SK-N-SH (cell line): ENCODE results near the gene GPS2.

Source experiments
- CTCF ChIP-seq: fragments of 200-600 bp; sonication (generic); IDR thresholded peaks from 2 replicates; pipeline ENCODE4 v1.6.1; 2017; ENCODE audit warnings: antibody characterized with exemption, mild to moderate bottlenecking, moderate library complexity
- EZH2phosphoT487 ChIP-seq: fragments of 200-600 bp; sonication (generic); IDR thresholded peaks from 2 replicates; pipeline ENCODE4 v1.6.1; 2017; ENCODE audit warnings: low read depth, mixed run types, mild to moderate bottlenecking, antibody characterized with exemption, moderate library complexity, borderline replicate concordance
- POLR2AphosphoS5 ChIP-seq: IDR thresholded peaks from 2 replicates; pipeline ENCODE4 v1.6.1; 2012; ENCODE audit warnings: low read depth, low read length
- REST ChIP-seq: IDR thresholded peaks from 2 replicates; pipeline ENCODE4 v1.6.1; 2012; ENCODE audit warnings: mild to moderate bottlenecking, low read depth, low read length, moderate library complexity
- SMC3 ChIP-seq: IDR thresholded peaks from 2 replicates; pipeline ENCODE4 v1.6.1; 2012; ENCODE audit warnings: low read depth, low read length, improper control_type of control experiment

GRCh38 chr17:7295230-7296180, 19.7 kb downstream of the GPS2 start:
- TF ChIP-seq POLR2AphosphoS5 = no peak
- no peak for TF ChIP-seq CTCF
- TF ChIP-seq SMC3 = no peak
- TF ChIP-seq EZH2phosphoT487 = no peak
- no peak for TF ChIP-seq REST
